Mesodermal cell (in vitro differentiated cells): ENCODE results near the gene GPX4. TPM values are rescaled to one million over a fixed set of nuclear protein-coding genes. Genes with fewer than 3 reads are reported as not detected.

ENCODE experiments used
- H3K27ac ChIP-seq: 2 replicates; pipeline ENCODE4 v1.7.0; 2013; ENCODE audit warnings: mild to moderate bottlenecking, low read depth, low read length, moderate library complexity; ENCODE audit not compliant: severe bottlenecking
- H3K36me3 ChIP-seq: 2 replicates; pipeline ENCODE4 v1.7.1; 2013; ENCODE audit warnings: mild to moderate bottlenecking, low read length, moderate library complexity; ENCODE audit not compliant: control insufficient read depth, insufficient read depth
- H3K4me1 ChIP-seq: one replicate; pipeline ENCODE4 v1.7.1; 2013; ENCODE audit warnings: mild to moderate bottlenecking, low read length; ENCODE audit not compliant: insufficient read depth, control insufficient read depth, poor library complexity, severe bottlenecking
- H3K4me3 ChIP-seq: 2 replicates; pipeline ENCODE4 v1.7.0; 2013; ENCODE audit warnings: low read length, control low read depth, mild to moderate bottlenecking; ENCODE audit not compliant: insufficient read depth, poor library complexity, severe bottlenecking; ENCODE audit errors: extremely low read depth
- H3K9me3 ChIP-seq: 2 replicates; pipeline ENCODE4 v1.7.1; 2013; ENCODE audit warnings: mild to moderate bottlenecking, low read length, moderate library complexity; ENCODE audit not compliant: control insufficient read depth
- WGBS, 2 experiments: methylation state at CpG; one replicate each; pipeline ENCODE4 v1.1.5; 2013; ENCODE audit warnings: missing lambda C conversion rate in 2 of 2; ENCODE audit not compliant: insufficient coverage in 2 of 2; 5-methylcytosine and 5-hydroxymethylcytosine counted together
- polyA plus RNA-seq, 2 experiments: library from polyadenylated mRNA; stranded (reverse); fragments of 50-300 nt; gene quantifications; one replicate each; pipeline ENCODE4 v1.2.3, GENCODE V29; 2013

GPX4 gene
- polyA plus RNA-seq (2013, experiment 1 of 2) = 579 TPM
- 487 TPM for polyA plus RNA-seq (2013, experiment 2 of 2)

- H3K36me3 ChIP-seq = peaks cover 19% of the 10 kb centered on the region
- peak within 1 kb of the TSS; percentile 74 for H3K4me3 ChIP-seq
- H3K9me3 ChIP-seq = peaks cover 4% of the 10 kb centered on the region
- peaks cover 26% of the 10 kb centered on the region for H3K4me1 ChIP-seq
- H3K27ac ChIP-seq = peak within 1 kb of the TSS; percentile 97
- WGBS, 2 experiments = 0 to 1% methylated on average over 38 to 50 of the region's 75 CpGs
Measured at GRCh38 chr19:1103708-1104310, at the start of gene GPX4. Gene GPX4, plus strand, starts transcription at chr19:1103994. Its CDS starts 50 bp downstream, at chr19:1104044.

- Histone ChIP-seq H3K9me3 (peaks cover 11% of the 10 kb centered on the region), H3K4me3 (no peak overlapping the region), H3K4me1 (no peaks in the 10 kb centered on the region), H3K27ac (no peak overlapping the region), H3K36me3 (no peaks in the 10 kb centered on the region)
- WGBS, 2 experiments = 94 to 98% methylated on average over 20 to 25 of the region's 28 CpGs
Measured at GRCh38 chr19:1054102-1055027, 49.4 kb upstream of the GPX4 start.

- Histone ChIP-seq H3K27ac (no peak overlapping the region), H3K4me3 (no peak overlapping the region), H3K36me3 (no peaks in the 10 kb centered on the region), H3K4me1 (no peaks in the 10 kb centered on the region), H3K9me3 (peaks cover 11% of the 10 kb centered on the region)
- WGBS, 2 experiments = 86 to 93% methylated on average over 10 to 14 of the region's 14 CpGs
Measured at GRCh38 chr19:1055028-1055425, 48.8 kb upstream of the GPX4 start.

- WGBS, 2 experiments = 88 to 93% methylated on average over 16 to 18 of the region's 20 CpGs
- no peak overlapping the region for H3K27ac ChIP-seq
- peaks cover 11% of the 10 kb centered on the region for H3K9me3 ChIP-seq
- no peaks in the 10 kb centered on the region for H3K4me1 ChIP-seq
- H3K4me3 ChIP-seq = no peak overlapping the region
- no peaks in the 10 kb centered on the region for H3K36me3 ChIP-seq
Measured at GRCh38 chr19:1055886-1056620, 47.7 kb upstream of the GPX4 start.

- peaks cover 11% of the 10 kb centered on the region for H3K9me3 ChIP-seq
- no peak overlapping the region for H3K4me3 ChIP-seq
- no peaks in the 10 kb centered on the region for H3K4me1 ChIP-seq
- no peak overlapping the region for H3K27ac ChIP-seq
- 76 to 78% methylated on average over 2 to 3 of the region's 3 CpGs for WGBS, 2 experiments
- H3K36me3 ChIP-seq = no peaks in the 10 kb centered on the region
Measured at GRCh38 chr19:1057176-1057855, 46.5 kb upstream of the GPX4 start.

GRCh38 chr19:1058112-1058511, 45.7 kb upstream of the GPX4 start:
- no peak overlapping the region for H3K4me3 ChIP-seq

GRCh38 chr19:1060689-1061088, 43.1 kb upstream of the GPX4 start:
- no peaks in the 10 kb centered on the region for H3K36me3 ChIP-seq
- H3K4me1 ChIP-seq = peaks cover 5% of the 10 kb centered on the region
- H3K27ac ChIP-seq = no peak overlapping the region
- WGBS, 2 experiments = 89 to 90% methylated on average over 5 of the region's 5 CpGs
- H3K4me3 ChIP-seq = no peak overlapping the region
- peaks cover 11% of the 10 kb centered on the region for H3K9me3 ChIP-seq

More at GRCh38 chr19:1058112-1058511, 45.7 kb upstream of the GPX4 start:
- H3K27ac ChIP-seq = no peak overlapping the region
- H3K9me3 ChIP-seq = peaks cover 11% of the 10 kb centered on the region
- H3K36me3 ChIP-seq = no peaks in the 10 kb centered on the region
- WGBS, 2 experiments = 94 to 100% methylated on average over 2 to 5 of the region's 5 CpGs
- H3K4me1 ChIP-seq = no peaks in the 10 kb centered on the region

- Histone ChIP-seq H3K9me3 (peaks cover 4% of the 10 kb centered on the region), H3K4me1 (peaks cover 16% of the 10 kb centered on the region), H3K4me3 (no peak overlapping the region), H3K27ac (no peak overlapping the region), H3K36me3 (no peaks in the 10 kb centered on the region)
- WGBS, 2 experiments = 94 to 95% methylated on average over 9 to 20 of the region's 20 CpGs
Measured at GRCh38 chr19:1061987-1062386, 41.8 kb upstream of the GPX4 start.

- no peak overlapping the region for H3K4me3 ChIP-seq
- peaks cover 16% of the 10 kb centered on the region for H3K4me1 ChIP-seq
- H3K27ac ChIP-seq = no peak overlapping the region
- H3K36me3 ChIP-seq = no peaks in the 10 kb centered on the region
- no peaks in the 10 kb centered on the region for H3K9me3 ChIP-seq
- WGBS, 2 experiments = 81 to 89% methylated on average over 13 to 15 of the region's 17 CpGs
Measured at GRCh38 chr19:1062387-1063029, 41.3 kb upstream of the GPX4 start.
